GM20000 (cell line): Measurements from ENCODE around the gene HPSE2.
"Not testable (repeated sequence)": the region's sequence is repeated elsewhere in the genome, so short reads cannot be mapped to it uniquely, and the experiment has no call there.

Experiments
- DNase-seq: peaks from one replicate; pipeline ENCODE4 v3.0.0; 2012; ENCODE audit warnings: low spot score
- CTCF ChIP-seq: IDR thresholded peaks from 2 replicates; pipeline ENCODE4 v1.5.1; 2012; ENCODE audit warnings: mild to moderate bottlenecking, control low read depth; ENCODE audit errors: extremely low read depth, missing control alignments

Gene HPSE2

DNA sequence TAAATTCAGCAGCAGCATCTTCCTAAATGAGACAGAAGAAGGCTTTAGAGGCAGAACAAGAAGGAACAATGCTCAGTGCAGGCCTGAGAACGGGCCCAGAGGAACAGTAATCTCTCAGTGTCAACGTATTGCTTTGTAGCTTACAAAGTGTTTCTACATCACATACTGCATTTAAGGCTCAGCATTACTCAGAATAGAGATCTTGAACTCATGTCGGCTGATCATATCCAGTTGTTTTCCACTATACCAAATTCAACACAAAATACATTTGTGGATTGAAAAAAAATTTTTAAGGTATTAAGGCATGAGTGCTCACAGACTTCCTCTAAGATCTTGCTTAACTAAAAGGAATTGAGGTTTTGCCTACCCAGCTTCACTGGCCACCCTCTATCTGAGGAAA lies 325.1 kb downstream of the HPSE2 start:
- TF ChIP-seq CTCF: no peak
- no peak for DNase-seq

- TF ChIP-seq CTCF: no peak
- DNase-seq: no peak
Measured at GRCh38 chr10:98910048-98910447, 325.6 kb downstream of the HPSE2 start.

DNA sequence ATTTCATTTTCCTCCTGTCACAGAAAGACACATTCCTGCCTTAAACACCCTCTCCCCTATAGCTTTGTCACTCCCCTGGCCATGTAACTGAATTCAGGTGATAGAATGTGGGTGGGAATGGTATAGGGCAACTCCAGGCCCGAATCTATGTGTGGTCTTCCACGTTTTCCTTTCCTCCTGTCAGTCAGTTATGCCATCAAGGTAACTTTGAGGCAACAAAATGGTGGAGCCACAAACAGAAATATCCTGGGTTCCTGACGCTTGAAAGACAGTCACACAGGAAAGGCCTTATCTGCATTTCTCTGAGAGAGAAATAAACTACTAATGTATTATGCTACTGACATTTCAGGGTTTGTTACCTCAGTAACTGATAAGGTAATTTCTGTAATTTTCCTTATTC lies 326.8 kb downstream of the HPSE2 start:
- DNase-seq: no peak
- TF ChIP-seq CTCF: no peak

- DNase-seq: not testable (repeated sequence)
Measured at GRCh38 chr10:98908247-98908646, 327.4 kb downstream of the HPSE2 start.

DNA sequence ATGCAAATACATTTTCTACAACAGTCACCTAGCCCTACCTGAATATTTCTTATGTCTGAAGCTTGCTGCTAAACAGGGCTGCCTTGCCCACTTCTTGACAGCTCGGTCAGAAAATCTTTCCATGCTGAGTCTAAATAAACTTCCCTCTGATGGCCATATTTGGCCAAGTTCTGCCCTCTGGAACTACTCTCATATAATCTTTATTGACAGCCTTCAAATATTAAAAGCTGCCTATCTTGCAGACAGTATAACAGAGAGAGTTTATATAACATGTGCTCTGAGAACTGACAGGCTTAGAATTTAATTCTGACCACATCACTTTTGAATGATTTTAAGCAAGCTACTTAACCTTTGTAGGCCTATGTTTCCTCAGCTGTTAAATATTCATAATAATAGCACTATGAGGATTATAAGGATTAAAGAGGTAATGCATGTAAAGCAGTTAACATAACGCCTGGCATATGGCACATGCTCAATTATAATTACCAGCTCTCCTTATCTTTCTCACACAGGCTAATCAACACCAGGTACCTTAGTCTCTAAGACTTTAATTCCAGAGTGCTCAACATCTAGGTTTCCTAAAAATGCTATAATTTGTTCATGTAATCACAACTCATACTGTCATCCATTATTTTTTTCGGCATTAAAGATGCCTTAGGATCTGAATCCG lies 334.1 kb downstream of the HPSE2 start:
- no peak for TF ChIP-seq CTCF
- DNase-seq: no peak

- TF ChIP-seq CTCF: no peak
- no peak for DNase-seq
Measured at GRCh38 chr10:98899018-98899417, 336.6 kb downstream of the HPSE2 start.

DNA sequence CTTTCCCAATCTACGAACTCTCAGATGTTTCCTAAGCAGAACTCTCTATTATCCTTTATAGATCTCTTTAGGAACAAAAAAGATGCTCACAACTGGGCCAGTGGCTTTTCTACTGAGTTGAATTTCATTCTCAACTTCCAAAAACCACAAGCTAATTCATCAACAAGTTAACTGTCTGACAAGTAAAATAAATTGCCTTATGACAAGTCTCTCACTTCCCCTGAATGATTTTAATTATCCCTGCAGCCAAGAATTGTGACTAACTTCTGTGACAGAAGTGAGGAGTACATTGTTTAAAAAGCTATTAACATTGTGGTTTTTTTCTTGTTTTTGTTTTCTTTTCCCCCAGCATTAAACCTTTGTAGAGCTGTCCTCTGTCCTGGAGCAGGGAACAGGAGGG lies 343.1 kb downstream of the HPSE2 start:
- DNase-seq: no peak
- no peak for TF ChIP-seq CTCF

- no peak for DNase-seq
- TF ChIP-seq CTCF: no peak
Measured at GRCh38 chr10:98886686-98887085, 349.0 kb downstream of the HPSE2 start.
